PC-3 (cell line): Measurements from ENCODE around the gene PIGV. TPM values are rescaled to one million over a fixed set of nuclear protein-coding genes. Genes with fewer than 3 reads are reported as not detected.

Experiments
- ATAC-seq: fragments of 200-7000 bp; cut with Tn5 transposase; 2 replicates; pipeline ENCODE4 v1.9.1; 2020; ENCODE audit warnings: mild to moderate bottlenecking, moderate library complexity
- BruUV-seq: library from RNA; stranded (reverse); fragments of 400-500 nt; replicated peaks from 2 replicates; lab custom pipeline; 2021; lab: Mats Ljungman, UMichigan
- CTCF ChIA-PET: fragments of 300-600 bp; sonication (Branson Sonifier 250); formaldehyde crosslinking; loops from one replicate; lab custom pipeline; 2022; ENCODE audit warnings: antibody characterized with exemption; lab: Charles Lee
- POLR2A ChIA-PET: fragments of 300-600 bp; sonication (Branson Sonifier 250); formaldehyde crosslinking; loops from one replicate; lab custom pipeline; 2022; ENCODE audit warnings: antibody characterized with exemption; ENCODE audit not compliant: unreplicated experiment; lab: Charles Lee
- DNase-seq: peaks from one replicate; pipeline ENCODE4 v3.0.0-alpha.2; 2015
- H2AFZ ChIP-seq: fragments of 300-600 bp; sonication (generic); 2 replicates; pipeline ENCODE4 v1.6.0; 2016; ENCODE audit warnings: antibody characterized with exemption, low read length
- H3F3A ChIP-seq: fragments of 300-600 bp; sonication (generic); one replicate; pipeline ENCODE4 v1.6.0; 2017; ENCODE audit warnings: antibody characterized with exemption, low read length, control low read depth, mild to moderate bottlenecking; ENCODE audit not compliant: unreplicated experiment
- H3K27ac ChIP-seq: fragments of 300-600 bp; sonication (generic); 2 replicates; pipeline ENCODE4 v1.5.1; 2016; ENCODE audit warnings: mild to moderate bottlenecking, low read length
- H3K27me3 ChIP-seq: fragments of 300-600 bp; sonication (generic); 2 replicates; pipeline ENCODE4 v1.6.1; 2016; ENCODE audit warnings: low read length, mixed read lengths
- H3K36me3 ChIP-seq: fragments of 300-600 bp; sonication (generic); 2 replicates; pipeline ENCODE4 v1.6.1; 2016; ENCODE audit warnings: low read depth, mixed run types, low read length, mixed read lengths
- H3K4me1 ChIP-seq: fragments of 300-600 bp; sonication (generic); 2 replicates; pipeline ENCODE4 v1.5.1; 2016; ENCODE audit warnings: low read length; ENCODE audit not compliant: insufficient read depth
- H3K4me2 ChIP-seq: fragments of 300-600 bp; sonication (generic); 2 replicates; pipeline ENCODE4 v1.6.0; 2016; ENCODE audit warnings: low read length
- H3K4me3 ChIP-seq: fragments of 300-600 bp; sonication (generic); 2 replicates; pipeline ENCODE4 v1.5.1; 2016; ENCODE audit warnings: mild to moderate bottlenecking, low read length, mixed read lengths
- H3K79me2 ChIP-seq: fragments of 300-600 bp; sonication (generic); 2 replicates; pipeline ENCODE4 v1.6.1; 2017; ENCODE audit warnings: low read length, mixed read lengths
- H3K9ac ChIP-seq: fragments of 300-600 bp; sonication (generic); 2 replicates; pipeline ENCODE4 v1.6.0; 2016; ENCODE audit warnings: mild to moderate bottlenecking, low read length
- H3K9me2 ChIP-seq: fragments of 300-600 bp; sonication (generic); replicated peaks from 2 replicates; pipeline ENCODE4 v1.6.1; 2016; ENCODE audit warnings: mixed run types, low read length, mixed read lengths
- H3K9me3 ChIP-seq: fragments of 300-600 bp; sonication (generic); 2 replicates; pipeline ENCODE4 v1.6.1; 2016; ENCODE audit warnings: low read length, mixed read lengths
- H4K20me1 ChIP-seq: fragments of 300-600 bp; sonication (generic); 2 replicates; pipeline ENCODE4 v1.6.1; 2016; ENCODE audit warnings: low read length, mixed read lengths
- EZH2 ChIP-seq: fragments of 300-600 bp; sonication (generic); IDR thresholded peaks from one replicate; pipeline ENCODE4 v1.6.1; 2017; ENCODE audit warnings: antibody characterized with exemption, mild to moderate bottlenecking, low read length; ENCODE audit not compliant: unreplicated experiment
- EZH2phosphoT487 ChIP-seq: fragments of 300-600 bp; sonication (generic); IDR thresholded peaks from 2 replicates; pipeline ENCODE4 v1.6.1; 2018; ENCODE audit warnings: mild to moderate bottlenecking, antibody characterized with exemption, low read length, borderline replicate concordance
- intact Hi-C: fragments of 100-400 bp; cut with micrococcal nuclease; formaldehyde crosslinking; loops from 2 replicates; pipeline ENCODE4 v1.9.0; 2023
- total RNA-seq: library from RNA; depleted of rRNA; stranded (reverse); fragments of >200 nt; gene quantifications from 2 replicates; pipeline ENCODE4 v1.2.3, GENCODE V29; 2014
- TF ChIP-seq, protein P1 (sequence below): fragments of 300-600 bp; sonication (generic); conservative IDR thresholded peaks from 2 replicates; pipeline ENCODE4 v1.5.1; 2017; ENCODE audit warnings: antibody characterized with exemption, low read depth, mild to moderate bottlenecking, low read length

Gene PIGV
- total RNA-seq, 1 experiment from 2014 or later, result 6.0 TPM

DNA sequence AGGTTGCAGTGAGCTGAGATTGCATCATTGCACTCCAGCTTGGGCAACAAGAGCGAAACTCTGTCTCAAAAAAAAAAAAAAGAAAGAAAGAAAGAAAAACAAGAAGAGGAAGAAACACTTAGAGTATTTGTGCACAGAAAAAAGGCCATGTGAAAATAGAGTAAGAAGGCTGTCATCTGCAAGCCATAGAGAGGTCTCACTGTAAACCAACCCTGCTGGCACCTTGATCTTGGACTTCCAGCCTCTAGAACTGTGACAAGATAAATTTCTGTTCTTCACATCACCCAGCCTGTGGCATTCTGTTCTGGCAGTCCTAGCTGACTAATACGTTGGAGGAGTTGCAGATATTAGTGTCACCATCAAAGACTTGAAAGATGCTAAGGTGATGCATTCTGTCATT is 26.6 kb downstream of the PIGV start:
- H4K20me1 ChIP-seq, result no peaks in the 10 kb centered on the region
- DNase-seq, result no peak
- intact Hi-C loops, result loop anchor here (5.0 kb wide), 1 partner anchor 63 kb away; no protein-coding TSS in a partner anchor
- no TSS peak for BruUV-seq
- H3K27me3 ChIP-seq, result no peaks in the 10 kb centered on the region
- no peaks in the 10 kb centered on the region for H3K9me2 ChIP-seq
- no peaks in the 10 kb centered on the region for H3K4me1 ChIP-seq
- H3K36me3 ChIP-seq, result no peaks in the 10 kb centered on the region
- H3K27ac ChIP-seq, result no peak overlapping the region
- POLR2A ChIA-PET, result no interaction called here
- H3K4me2 ChIP-seq, result no peak overlapping the region
- no peaks in the 10 kb centered on the region for H3K79me2 ChIP-seq
- no peak overlapping the region for H3K9ac ChIP-seq
- no peaks in the 10 kb centered on the region for H3K9me3 ChIP-seq
- H3K4me3 ChIP-seq, result no peak overlapping the region
- CTCF ChIA-PET, result interaction anchor here (0.7 kb wide), 1 partner anchor 26 kb away, joined by 4 read pairs; no protein-coding TSS in a partner anchor
- no peak for ATAC-seq
- no peak overlapping the region for H2AFZ ChIP-seq
- no peaks in the 10 kb centered on the region for H3F3A ChIP-seq
- TF ChIP-seq EZH2 (no peak), EZH2phosphoT487 (no peak)
- TF ChIP-seq, protein P1, sequence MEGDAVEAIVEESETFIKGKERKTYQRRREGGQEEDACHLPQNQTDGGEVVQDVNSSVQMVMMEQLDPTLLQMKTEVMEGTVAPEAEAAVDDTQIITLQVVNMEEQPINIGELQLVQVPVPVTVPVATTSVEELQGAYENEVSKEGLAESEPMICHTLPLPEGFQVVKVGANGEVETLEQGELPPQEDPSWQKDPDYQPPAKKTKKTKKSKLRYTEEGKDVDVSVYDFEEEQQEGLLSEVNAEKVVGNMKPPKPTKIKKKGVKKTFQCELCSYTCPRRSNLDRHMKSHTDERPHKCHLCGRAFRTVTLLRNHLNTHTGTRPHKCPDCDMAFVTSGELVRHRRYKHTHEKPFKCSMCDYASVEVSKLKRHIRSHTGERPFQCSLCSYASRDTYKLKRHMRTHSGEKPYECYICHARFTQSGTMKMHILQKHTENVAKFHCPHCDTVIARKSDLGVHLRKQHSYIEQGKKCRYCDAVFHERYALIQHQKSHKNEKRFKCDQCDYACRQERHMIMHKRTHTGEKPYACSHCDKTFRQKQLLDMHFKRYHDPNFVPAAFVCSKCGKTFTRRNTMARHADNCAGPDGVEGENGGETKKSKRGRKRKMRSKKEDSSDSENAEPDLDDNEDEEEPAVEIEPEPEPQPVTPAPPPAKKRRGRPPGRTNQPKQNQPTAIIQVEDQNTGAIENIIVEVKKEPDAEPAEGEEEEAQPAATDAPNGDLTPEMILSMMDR, result no peak

DNA sequence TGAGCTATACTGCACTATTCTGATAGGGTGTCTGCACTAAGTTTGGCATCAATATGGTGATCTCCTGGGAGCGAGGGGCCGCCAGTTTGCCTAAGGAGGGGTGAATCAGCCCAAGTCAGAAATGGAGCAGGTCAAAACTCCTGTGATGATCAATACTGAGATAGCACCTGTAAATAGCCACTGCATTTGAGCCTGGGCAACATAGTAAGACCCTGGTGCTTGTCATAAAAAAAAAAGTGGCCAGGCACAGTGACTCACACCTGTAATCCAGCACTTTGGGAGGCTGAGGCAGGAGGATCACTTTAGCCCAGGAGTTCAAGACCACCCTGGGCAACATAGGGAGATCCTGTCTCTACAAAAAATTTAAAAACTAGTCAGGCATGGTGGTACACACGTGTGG is 27.1 kb downstream of the PIGV start:
- intact Hi-C loops, result loop anchor here (5.0 kb wide), 1 partner anchor 62 kb away; no protein-coding TSS in a partner anchor
- TF ChIP-seq, protein P1, result no peak
- TF ChIP-seq EZH2phosphoT487 (no peak), EZH2 (no peak)
- H3K9ac ChIP-seq, result no peak overlapping the region
- ATAC-seq (no peak), DNase-seq (no peak)
- no peak overlapping the region for H2AFZ ChIP-seq
- H3F3A ChIP-seq, result no peaks in the 10 kb centered on the region
- no peaks in the 10 kb centered on the region for H3K79me2 ChIP-seq
- no peaks in the 10 kb centered on the region for H3K4me1 ChIP-seq
- no peaks in the 10 kb centered on the region for H3K9me3 ChIP-seq
- H3K36me3 ChIP-seq, result no peaks in the 10 kb centered on the region
- H4K20me1 ChIP-seq, result no peaks in the 10 kb centered on the region
- H3K4me2 ChIP-seq, result no peak overlapping the region
- no peak overlapping the region for H3K27ac ChIP-seq
- no peak overlapping the region for H3K4me3 ChIP-seq
- ChIA-PET POLR2A (no interaction called here), CTCF (no interaction called here)
- no peaks in the 10 kb centered on the region for H3K9me2 ChIP-seq
- no TSS peak for BruUV-seq
- no peaks in the 10 kb centered on the region for H3K27me3 ChIP-seq

DNA sequence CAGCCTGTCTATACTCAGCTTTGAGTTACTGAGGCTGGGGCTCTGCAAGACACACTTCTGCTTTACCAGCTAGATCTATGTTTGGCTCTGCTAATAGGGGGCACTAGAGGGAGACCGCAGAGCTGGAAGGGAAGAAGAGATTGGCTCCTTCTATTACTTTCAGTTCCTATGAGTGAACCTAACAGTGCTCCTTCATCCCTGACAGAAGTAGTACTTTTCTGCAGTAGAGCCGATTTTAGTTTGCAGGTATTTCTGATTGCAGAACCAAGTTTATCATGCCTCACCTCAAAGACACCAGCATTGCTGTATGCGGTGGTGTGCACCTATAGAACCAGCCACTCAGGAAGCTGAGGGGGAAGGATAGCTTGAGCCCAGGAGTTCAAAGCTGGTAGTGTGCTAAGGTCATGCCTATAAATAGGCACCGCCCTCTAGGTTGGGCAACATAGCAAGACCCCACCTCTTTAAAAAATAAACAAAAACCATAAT is 33.1 kb downstream of the PIGV start:
- no peak overlapping the region for H2AFZ ChIP-seq
- no peak overlapping the region for H3K4me3 ChIP-seq
- H3K4me2 ChIP-seq, result no peak overlapping the region

More for the DNA sequence above, 33.1 kb downstream of the PIGV start:
- no TSS peak for BruUV-seq
- intact Hi-C loops, result no loop called here
- ATAC-seq (no peak), DNase-seq (no peak)
- CTCF ChIA-PET, result no interaction called here
- Histone ChIP-seq H3K27ac (no peak overlapping the region), H3K4me1 (peaks cover 20% of the 10 kb centered on the region), H3K27me3 (no peaks in the 10 kb centered on the region), H3K79me2 (no peaks in the 10 kb centered on the region), H4K20me1 (no peaks in the 10 kb centered on the region), H3K9me2 (no peaks in the 10 kb centered on the region), H3K9me3 (no peaks in the 10 kb centered on the region), H3K36me3 (no peaks in the 10 kb centered on the region), H3F3A (no peaks in the 10 kb centered on the region), H3K9ac (no peak overlapping the region)
- TF ChIP-seq EZH2phosphoT487 (no peak), EZH2 (no peak)
- TF ChIP-seq, protein P1, result 0 out of 2 replicates have a peak, but pooled peaks have one; percentile 10
- POLR2A ChIA-PET, result no interaction called here
